GM23338 (cell line): ENCODE data around the gene OR52M1.

ENCODE experiments used
- CREB1 ChIP-seq: fragments of 250-450 bp; sonication (Bioruptor Pico); IDR thresholded peaks from 2 replicates; pipeline ENCODE4 v1.5.0; 2020; ENCODE audit warnings: low read depth, mild to moderate bottlenecking, moderate library complexity
- EZH2 ChIP-seq: fragments of 200-600 bp; sonication (generic); IDR thresholded peaks from one replicate; pipeline ENCODE4 v1.8.0; 2017; ENCODE audit warnings: antibody characterized with exemption, mild to moderate bottlenecking, low read depth; ENCODE audit not compliant: unreplicated experiment
- EZH2phosphoT487 ChIP-seq: fragments of 200-600 bp; sonication (generic); IDR thresholded peaks from one replicate; pipeline ENCODE4 v1.8.1; 2018; ENCODE audit warnings: antibody characterized with exemption; ENCODE audit not compliant: unreplicated experiment
- NANOG ChIP-seq: IDR thresholded peaks from 2 replicates; pipeline ENCODE4 v1.6.1; 2016; ENCODE audit warnings: antibody characterized with exemption, borderline replicate concordance
- POLR2AphosphoS5 ChIP-seq: IDR thresholded peaks from 2 replicates; pipeline ENCODE4 v1.6.1; 2016; ENCODE audit warnings: antibody characterized with exemption, low read depth
- REST ChIP-seq: IDR thresholded peaks from one replicate; pipeline ENCODE4 v1.6.1; 2018; ENCODE audit warnings: antibody characterized with exemption; ENCODE audit not compliant: unreplicated experiment
- ZNF114 ChIP-seq: fragments of 250-450 bp; sonication (Bioruptor Pico); IDR thresholded peaks from 2 replicates; pipeline ENCODE4 v1.5.0; 2020; ENCODE audit warnings: mild to moderate bottlenecking, moderate library complexity
- TF ChIP-seq, protein P1 (sequence below), 2 experiments: fragments of 200-600 bp in 1 of 2; sonication (generic) in 1 of 2; conservative IDR thresholded peaks; 2 replicates each; pipeline versions ENCODE4 v1.5.1 to v1.6.1; 2016 to 2017; ENCODE audit warnings: antibody characterized with exemption in 2 of 2, low read depth in 2 of 2, mild to moderate bottlenecking in 2 of 2, moderate library complexity in 1 of 2
- TF ChIP-seq, protein P2 (sequence below): IDR thresholded peaks from 2 replicates; pipeline ENCODE4 v1.6.1; 2016; ENCODE audit warnings: antibody characterized with exemption

- TF ChIP-seq, protein P1, sequence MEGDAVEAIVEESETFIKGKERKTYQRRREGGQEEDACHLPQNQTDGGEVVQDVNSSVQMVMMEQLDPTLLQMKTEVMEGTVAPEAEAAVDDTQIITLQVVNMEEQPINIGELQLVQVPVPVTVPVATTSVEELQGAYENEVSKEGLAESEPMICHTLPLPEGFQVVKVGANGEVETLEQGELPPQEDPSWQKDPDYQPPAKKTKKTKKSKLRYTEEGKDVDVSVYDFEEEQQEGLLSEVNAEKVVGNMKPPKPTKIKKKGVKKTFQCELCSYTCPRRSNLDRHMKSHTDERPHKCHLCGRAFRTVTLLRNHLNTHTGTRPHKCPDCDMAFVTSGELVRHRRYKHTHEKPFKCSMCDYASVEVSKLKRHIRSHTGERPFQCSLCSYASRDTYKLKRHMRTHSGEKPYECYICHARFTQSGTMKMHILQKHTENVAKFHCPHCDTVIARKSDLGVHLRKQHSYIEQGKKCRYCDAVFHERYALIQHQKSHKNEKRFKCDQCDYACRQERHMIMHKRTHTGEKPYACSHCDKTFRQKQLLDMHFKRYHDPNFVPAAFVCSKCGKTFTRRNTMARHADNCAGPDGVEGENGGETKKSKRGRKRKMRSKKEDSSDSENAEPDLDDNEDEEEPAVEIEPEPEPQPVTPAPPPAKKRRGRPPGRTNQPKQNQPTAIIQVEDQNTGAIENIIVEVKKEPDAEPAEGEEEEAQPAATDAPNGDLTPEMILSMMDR (conservative IDR thresholded peaks at IDR 0.05; ENCODE audit: low read depth in 2 of 2): no peak
- TF ChIP-seq NANOG (no peak), CREB1 (CRISPR knock-in tag) (no peak), EZH2 (no peak), EZH2phosphoT487 (no peak), POLR2AphosphoS5 (no peak), ZNF114 (CRISPR knock-in tag) (no peak), REST (no peak)
- TF ChIP-seq, protein P2, sequence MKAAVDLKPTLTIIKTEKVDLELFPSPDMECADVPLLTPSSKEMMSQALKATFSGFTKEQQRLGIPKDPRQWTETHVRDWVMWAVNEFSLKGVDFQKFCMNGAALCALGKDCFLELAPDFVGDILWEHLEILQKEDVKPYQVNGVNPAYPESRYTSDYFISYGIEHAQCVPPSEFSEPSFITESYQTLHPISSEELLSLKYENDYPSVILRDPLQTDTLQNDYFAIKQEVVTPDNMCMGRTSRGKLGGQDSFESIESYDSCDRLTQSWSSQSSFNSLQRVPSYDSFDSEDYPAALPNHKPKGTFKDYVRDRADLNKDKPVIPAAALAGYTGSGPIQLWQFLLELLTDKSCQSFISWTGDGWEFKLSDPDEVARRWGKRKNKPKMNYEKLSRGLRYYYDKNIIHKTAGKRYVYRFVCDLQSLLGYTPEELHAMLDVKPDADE: no peak
Observed at GRCh38 chr11:4495986-4496385, 49.0 kb upstream of the OR52M1 start.
